HG03342 (cell line): ENCODE measurements around the gene AXL.

Experiments used
- ATAC-seq: cut with Tn5 transposase; IDR thresholded peaks from one replicate; pipeline ENCODE4 v1.9.1; 2021; ENCODE audit warnings: mild to moderate bottlenecking, moderate library complexity; ENCODE audit not compliant: unreplicated experiment

AXL gene

GRCh38 chr19:41233748-41234240, 14.8 kb downstream of the AXL start:
- ATAC-seq = no peak

DNA sequence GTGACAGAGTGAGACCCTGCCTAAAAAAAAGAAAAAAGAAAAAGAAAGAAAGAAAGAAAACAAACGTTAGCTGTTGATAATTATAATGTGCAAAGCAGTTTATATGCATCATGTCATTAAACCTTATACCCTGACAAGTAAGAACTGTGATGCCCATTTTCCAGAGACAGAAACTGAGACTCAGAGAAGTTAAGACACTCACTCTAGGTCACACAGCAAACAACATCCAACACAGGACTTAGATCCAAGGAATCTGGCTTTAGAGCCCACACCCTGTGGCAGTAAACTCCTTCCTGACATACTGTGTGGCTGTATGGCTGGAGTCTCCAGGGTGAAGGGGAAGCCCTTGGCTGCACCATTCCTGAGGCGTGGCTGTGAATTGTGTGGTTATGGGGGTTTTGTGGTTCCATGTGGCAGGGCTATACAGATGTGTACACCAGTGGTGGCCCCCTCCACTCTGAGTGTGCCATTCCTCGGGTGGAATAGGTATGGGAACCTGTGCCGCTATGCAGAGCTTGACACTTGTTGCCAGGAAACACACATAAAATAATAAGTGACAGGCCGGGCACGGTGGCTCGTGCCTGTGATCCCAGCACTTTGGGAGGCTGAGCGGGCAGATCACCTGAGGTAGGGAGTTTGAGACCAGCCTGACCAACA, 15.6 kb downstream of the AXL start:
- ATAC-seq = no peak

GRCh38 chr19:41235480-41235879, 16.5 kb downstream of the AXL start:
- ATAC-seq = no peak

- ATAC-seq = no peak
Measured at GRCh38 chr19:41238244-41238643, 19.2 kb downstream of the AXL start.

GRCh38 chr19:41239363-41239762, 20.3 kb downstream of the AXL start:
- no peak for ATAC-seq

DNA sequence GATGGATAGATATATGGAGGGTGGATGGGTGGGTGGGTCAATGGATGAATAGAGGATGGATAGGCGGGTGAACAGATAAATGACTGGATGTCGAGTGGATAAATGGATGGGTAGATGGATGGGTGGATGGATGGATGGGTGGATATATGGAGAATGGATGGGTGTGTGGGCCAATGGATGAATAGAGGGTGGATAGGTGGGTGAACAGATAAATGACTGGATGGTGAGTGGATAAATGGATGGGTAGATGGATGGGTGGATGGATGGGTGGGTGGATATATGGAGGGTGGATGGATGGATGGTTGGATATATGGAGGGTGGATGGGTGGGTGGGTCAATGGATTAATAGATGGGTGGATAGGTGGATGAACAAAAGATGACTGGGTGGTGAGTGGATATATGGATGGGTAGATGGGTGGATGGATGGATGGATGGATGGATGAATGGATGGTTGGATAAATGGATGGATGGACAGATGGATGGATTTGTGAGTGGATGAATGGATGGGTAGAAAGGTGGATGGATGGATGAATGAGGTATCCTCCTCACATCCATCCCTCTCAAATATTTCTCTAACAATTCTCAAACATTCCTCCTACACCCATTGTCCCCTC, 21.0 kb downstream of the AXL start:
- no peak for ATAC-seq

DNA sequence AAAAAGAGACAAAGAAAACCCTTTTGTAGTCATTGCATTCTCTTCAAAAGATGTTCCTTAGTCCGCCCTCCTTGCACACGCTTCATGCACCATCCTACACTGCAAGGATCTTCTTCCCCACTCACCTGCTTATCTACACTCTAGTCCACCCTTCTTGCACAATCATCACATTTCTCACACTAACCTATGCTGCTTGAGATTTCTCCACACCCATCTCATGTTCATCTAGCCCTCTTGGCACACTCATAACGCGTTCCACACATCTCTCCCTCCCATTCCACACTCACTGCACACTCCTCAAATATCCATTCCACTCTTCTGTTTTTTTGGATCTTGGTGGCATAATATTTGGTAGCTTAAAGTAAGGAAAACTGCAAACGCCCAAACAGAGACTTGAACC, 22.8 kb downstream of the AXL start:
- no peak for ATAC-seq

DNA sequence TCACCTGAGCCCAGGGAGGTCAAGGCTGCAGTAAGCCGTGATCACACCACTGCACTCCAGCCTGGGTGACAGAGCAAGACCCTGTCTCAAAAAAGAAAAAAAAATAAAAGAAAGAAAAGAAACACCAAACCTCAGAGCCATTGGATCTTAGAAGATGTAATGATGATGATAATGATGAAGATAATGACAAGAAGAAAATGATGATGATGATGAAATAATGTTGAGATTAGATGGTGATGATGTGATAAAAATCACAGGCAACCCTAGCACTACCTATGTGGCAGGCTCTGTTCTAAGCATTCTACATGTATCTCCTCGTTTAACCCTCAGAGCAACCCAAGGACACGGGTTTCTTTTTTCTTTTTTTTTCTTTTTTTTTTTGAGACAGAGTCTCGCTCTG, 25.1 kb downstream of the AXL start:
- ATAC-seq = no peak

DNA sequence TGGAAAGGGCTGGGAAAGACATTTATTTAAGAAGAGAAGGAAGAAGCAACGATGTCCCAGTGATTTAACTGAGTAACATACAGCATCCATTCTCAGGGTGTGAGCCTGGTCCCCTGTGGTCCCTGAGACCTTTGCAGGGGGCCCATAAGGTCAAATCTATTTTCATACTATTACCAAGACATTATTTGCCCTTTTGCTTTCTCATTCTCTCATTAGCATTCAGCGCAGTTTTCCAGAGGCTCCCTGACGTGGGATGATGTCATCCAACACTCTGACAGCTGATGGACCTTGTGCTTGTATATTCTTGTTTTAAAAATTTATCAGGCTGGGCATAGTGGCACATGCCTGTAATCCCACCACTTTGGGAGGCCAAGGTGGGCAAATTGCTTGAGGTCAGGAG, 26.8 kb downstream of the AXL start:
- ATAC-seq = no peak

DNA sequence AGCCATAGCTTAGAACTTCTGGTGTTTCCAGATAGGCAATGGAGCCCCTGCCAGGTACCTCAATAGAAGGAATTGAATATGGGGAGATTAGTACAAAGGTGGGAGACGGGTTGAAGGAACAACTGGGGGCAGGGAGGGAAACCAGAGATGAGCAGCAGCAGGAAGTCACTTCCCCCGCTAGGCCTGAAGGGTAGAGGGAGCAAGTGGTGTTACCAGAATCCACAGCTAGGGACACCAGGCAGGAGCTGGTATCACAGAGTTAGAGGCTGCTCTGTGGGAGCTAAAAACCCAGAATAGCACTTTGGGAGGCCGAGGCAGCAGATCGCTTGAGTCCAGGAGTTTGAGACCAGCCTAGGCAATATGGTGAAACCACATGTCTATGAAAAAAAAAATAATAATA, 29.9 kb downstream of the AXL start:
- no peak for ATAC-seq

DNA sequence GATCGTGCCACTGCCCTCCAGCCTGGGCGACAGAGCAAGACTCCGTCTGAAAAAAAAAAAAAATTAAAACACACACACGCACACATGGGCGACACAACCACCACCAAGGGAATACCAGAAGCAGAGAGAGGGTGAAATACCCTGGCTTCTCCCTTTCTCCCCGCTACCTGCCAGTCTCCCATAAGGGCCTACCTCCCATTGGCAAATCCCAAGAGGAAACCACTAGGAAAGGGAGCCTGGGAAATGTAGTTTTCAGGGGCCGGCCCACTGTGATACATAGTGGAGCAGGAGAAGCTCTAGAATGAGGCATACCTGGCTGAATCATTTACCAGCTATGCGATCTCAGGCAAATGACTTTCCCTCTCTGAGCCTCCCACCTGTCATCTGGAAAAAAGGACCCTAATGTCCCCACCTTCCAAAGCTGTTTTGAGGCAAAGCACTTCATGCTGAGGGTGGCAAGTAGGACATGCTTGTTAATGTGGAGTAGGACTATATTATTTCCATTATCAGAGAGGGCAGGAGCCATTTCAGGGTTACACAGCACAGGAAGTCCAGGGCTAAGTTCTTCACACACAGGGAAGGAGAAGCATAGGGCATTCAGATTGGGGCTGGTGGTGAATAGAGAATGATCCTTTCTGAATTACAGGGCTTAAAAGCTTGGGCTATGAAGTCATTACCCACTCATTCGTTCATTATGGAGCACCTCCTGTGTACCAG, 30.8 kb downstream of the AXL start:
- ATAC-seq = no peak

- ATAC-seq = no peak
Measured at GRCh38 chr19:41253660-41254059, 34.6 kb downstream of the AXL start.

- no peak for ATAC-seq
Measured at GRCh38 chr19:41255171-41255570, 36.1 kb downstream of the AXL start.

GRCh38 chr19:41261474-41262190, 42.6 kb downstream of the AXL start:
- no peak for ATAC-seq

DNA sequence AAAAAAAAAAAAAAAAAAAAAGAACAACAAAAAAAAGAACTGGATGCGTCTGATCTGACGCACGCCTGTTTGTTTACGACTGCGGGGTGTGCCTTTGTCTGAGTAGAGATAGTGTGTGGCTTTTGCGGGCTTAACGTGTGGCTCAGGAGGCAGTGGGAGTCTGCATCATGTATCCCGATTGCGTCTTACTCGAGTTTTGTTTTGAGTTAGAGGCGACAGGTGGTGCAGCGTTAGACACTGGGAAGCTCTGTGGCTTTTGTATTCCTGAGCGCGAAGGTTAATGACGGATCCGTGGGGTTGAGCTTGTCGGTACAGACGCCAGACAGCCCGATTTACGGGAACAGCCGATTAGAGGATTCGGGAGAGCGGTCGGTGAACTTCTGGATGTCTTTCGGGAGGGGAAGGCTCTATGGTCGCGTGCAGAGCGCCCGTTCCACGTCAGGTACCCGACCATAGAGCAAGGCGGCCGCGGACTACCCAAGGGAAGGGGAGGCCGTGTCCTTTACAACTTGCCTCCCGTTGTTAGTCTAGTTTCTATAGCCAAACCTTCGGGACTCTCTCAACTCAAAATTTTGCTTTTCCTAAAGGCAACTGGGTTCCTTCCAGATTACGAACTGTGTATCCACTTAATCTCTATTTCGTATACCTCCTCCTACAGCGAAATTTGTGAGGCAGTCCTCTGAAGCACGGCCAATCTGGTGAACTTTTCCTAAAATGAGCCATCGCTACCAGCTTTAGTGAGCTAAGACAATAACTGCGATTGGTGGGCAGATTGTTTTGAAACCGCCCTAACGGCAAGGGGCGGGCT, 44.2 kb downstream of the AXL start:
- ATAC-seq = peak; percentile 16

- ATAC-seq = peak; percentile 64
Measured at GRCh38 chr19:41263850-41264580, 45.0 kb downstream of the AXL start, which contains the start of gene HNRNPUL1. TSS of gene HNRNPUL1 (plus strand) at chr19:41264372. CDS start at chr19:41264504, 132 bp downstream.

- ATAC-seq = no peak
Measured at GRCh38 chr19:41264581-41265394, 45.8 kb downstream of the AXL start.

GRCh38 chr19:41265395-41266153, 46.6 kb downstream of the AXL start:
- ATAC-seq = no peak
